Measurements from ENCODE around the gene DGCR6L. TPM values are rescaled to one million over a fixed set of nuclear protein-coding genes. Genes with fewer than 3 reads are reported as not detected.
"Not testable (repeated sequence)": the region's sequence is repeated elsewhere in the genome, so short reads cannot be mapped to it uniquely, and the experiment has no call there.

DGCR6L gene
- total RNA-seq, 4 donors from 2014 or later: 17.2 to 101 (median 34.9) TPM

GRCh38 chr22:20273758-20274181 lies 46.1 kb downstream of the DGCR6L start:
- no peak for DNase-seq
- Histone ChIP-seq H3K27me3 (no peaks in the 10 kb centered on the region), H3K4me3 (no peak overlapping the region), H3K9me3 (no peaks in the 10 kb centered on the region), H3K27ac (no peak overlapping the region), H3K36me3 (no peaks in the 10 kb centered on the region), H3K4me1 (no peaks in the 10 kb centered on the region)
- TF ChIP-seq POLR2A (IDR thresholded peaks at IDR 0.05): no peak
- no peak for TF ChIP-seq CTCF (IDR thresholded peaks at IDR 0.05)
- intact Hi-C loops (cut with DNase I; ENCODE audit: low total_unique reads): no loop called here

GRCh38 chr22:20272700-20273099 lies 47.2 kb downstream of the DGCR6L start:
- intact Hi-C loops (cut with DNase I; ENCODE audit: low total_unique reads): no loop called here
- H3K27ac ChIP-seq: no peak overlapping the region
- no peaks in the 10 kb centered on the region for H3K36me3 ChIP-seq
- TF ChIP-seq POLR2A (IDR thresholded peaks at IDR 0.05) (no peak), CTCF (IDR thresholded peaks at IDR 0.05) (no peak)
- H3K4me3 ChIP-seq: no peak overlapping the region
- H3K9me3 ChIP-seq: no peaks in the 10 kb centered on the region
- peaks cover 0 to 4% of the 10 kb centered on the region in 2 donors for H3K4me1 ChIP-seq
- H3K27me3 ChIP-seq: no peaks in the 10 kb centered on the region
- DNase-seq: no peak

- Histone ChIP-seq H3K27me3 (no peaks in the 10 kb centered on the region), H3K4me1 (peaks cover 0 to 10% of the 10 kb centered on the region in 2 donors), H3K4me3 (no peak overlapping the region), H3K36me3 (no peaks in the 10 kb centered on the region), H3K9me3 (no peaks in the 10 kb centered on the region), H3K27ac (no peak overlapping the region)
- no peak for TF ChIP-seq CTCF (IDR thresholded peaks at IDR 0.05)
- TF ChIP-seq POLR2A (IDR thresholded peaks at IDR 0.05): no peak
- no peak for DNase-seq
- intact Hi-C loops (cut with DNase I; ENCODE audit: low total_unique reads): no loop called here
These were observed 47.7 kb downstream of the DGCR6L start for GRCh38 chr22:20272174-20272573.

GRCh38 chr22:20271114-20271994 lies 48.5 kb downstream of the DGCR6L start:
- DNase-seq: no peak
- TF ChIP-seq CTCF (IDR thresholded peaks at IDR 0.05) (no peak), POLR2A (IDR thresholded peaks at IDR 0.05) (no peak)
- H3K4me1 ChIP-seq: peaks cover 0 to 11% of the 10 kb centered on the region in 2 donors
- intact Hi-C loops (cut with DNase I; ENCODE audit: low total_unique reads): no loop called here
- no peaks in the 10 kb centered on the region for H3K9me3 ChIP-seq
- no peak overlapping the region for H3K27ac ChIP-seq
- no peak overlapping the region for H3K4me3 ChIP-seq
- no peaks in the 10 kb centered on the region for H3K36me3 ChIP-seq
- H3K27me3 ChIP-seq: no peaks in the 10 kb centered on the region

- DNase-seq; H3K4me3 ChIP-seq; H3K27ac ChIP-seq; H3K9me3 ChIP-seq; H3K36me3 ChIP-seq; intact Hi-C loops (cut with DNase I; ENCODE audit: low total_unique reads); H3K27me3 ChIP-seq: not testable (repeated sequence)
- peaks cover 0 to 11% of the 10 kb centered on the region in 2 donors for H3K4me1 ChIP-seq
These were observed 49.4 kb downstream of the DGCR6L start for GRCh38 chr22:20270190-20271113.

GRCh38 chr22:20269673-20270072 lies 50.2 kb downstream of the DGCR6L start:
- H3K4me3 ChIP-seq, H3K9me3 ChIP-seq, DNase-seq, H3K27ac ChIP-seq, H3K27me3 ChIP-seq, H3K36me3 ChIP-seq: not testable (repeated sequence)
- peaks cover 0 to 11% of the 10 kb centered on the region in 2 donors for H3K4me1 ChIP-seq
- intact Hi-C loops (cut with DNase I; ENCODE audit: low total_unique reads): loop anchor here (2.0 kb wide), 1 partner anchor 113 kb away; no protein-coding TSS in a partner anchor

GRCh38 chr22:20269201-20269600 lies 50.7 kb downstream of the DGCR6L start:
- H3K9me3 ChIP-seq, H3K4me3 ChIP-seq, DNase-seq, H3K27ac ChIP-seq, H3K36me3 ChIP-seq, H3K27me3 ChIP-seq: not testable (repeated sequence)
- H3K4me1 ChIP-seq: peaks cover 0 to 11% of the 10 kb centered on the region in 2 donors
- intact Hi-C loops (cut with DNase I; ENCODE audit: low total_unique reads): loop anchor here (2.0 kb wide), 1 partner anchor 112 kb away; no protein-coding TSS in a partner anchor

Measured in uterus (tissue), 4 donors.